ENCODE data around the gene RPS6KA2. TPM values are rescaled to one million over a fixed set of nuclear protein-coding genes. Genes with fewer than 3 reads are reported as not detected.

The RPS6KA2 gene
- total RNA-seq, 2 donors from 2014 or later: 59.5 to 75.4 TPM

GRCh38 chr6:166525567-166525966 is 101.5 kb downstream of the RPS6KA2 start:
- ATAC-seq (ENCODE audit: insufficient number of reproducible peaks, low FRiP score, low read depth): no peak
- no peaks in the 10 kb centered on the region for H3K36me3 ChIP-seq
- DNase-seq (ENCODE audit: low spot score): no peak
- TF ChIP-seq CTCF (IDR thresholded peaks at IDR 0.05): no peak
- H3K9me3 ChIP-seq: no peaks in the 10 kb centered on the region
- no peak overlapping the region for H3K27ac ChIP-seq
- H3K4me3 ChIP-seq: no peak overlapping the region
- H3K27me3 ChIP-seq (replicated peaks; ENCODE audit: insufficient read depth): no peaks in the 10 kb centered on the region
- H3K4me1 ChIP-seq (ENCODE audit: control insufficient read depth in 1 of 2, low read depth in 2 of 2): no peaks in the 10 kb centered on the region

- H3K4me1 ChIP-seq (ENCODE audit: control insufficient read depth in 1 of 2, low read depth in 2 of 2): no peaks in the 10 kb centered on the region
- TF ChIP-seq CTCF (IDR thresholded peaks at IDR 0.05): no peak
- no peaks in the 10 kb centered on the region for H3K27me3 ChIP-seq (replicated peaks; ENCODE audit: insufficient read depth)
- no peak overlapping the region for H3K27ac ChIP-seq
- no peak for ATAC-seq (ENCODE audit: insufficient number of reproducible peaks, low FRiP score, low read depth)
- DNase-seq (ENCODE audit: low spot score): no peak
- H3K4me3 ChIP-seq: no peak overlapping the region
- H3K9me3 ChIP-seq: no peaks in the 10 kb centered on the region
- no peaks in the 10 kb centered on the region for H3K36me3 ChIP-seq
Observed at GRCh38 chr6:166523782-166524559, 103.1 kb downstream of the RPS6KA2 start.

GRCh38 chr6:166520905-166521834 is 105.9 kb downstream of the RPS6KA2 start:
- Histone ChIP-seq H3K9me3 (no peaks in the 10 kb centered on the region), H3K27me3 (replicated peaks; ENCODE audit: insufficient read depth) (no peaks in the 10 kb centered on the region), H3K4me3 (no peak overlapping the region), H3K4me1 (ENCODE audit: control insufficient read depth in 1 of 2, low read depth in 2 of 2) (no peaks in the 10 kb centered on the region), H3K36me3 (no peaks in the 10 kb centered on the region), H3K27ac (no peak overlapping the region)
- no peak for TF ChIP-seq CTCF (IDR thresholded peaks at IDR 0.05)
- no peak for ATAC-seq (ENCODE audit: insufficient number of reproducible peaks, low FRiP score, low read depth)
- no peak for DNase-seq (ENCODE audit: low spot score)

GRCh38 chr6:166516251-166516884 is 110.7 kb downstream of the RPS6KA2 start:
- Histone ChIP-seq H3K27ac (no peak overlapping the region), H3K4me3 (no peak overlapping the region), H3K9me3 (no peaks in the 10 kb centered on the region), H3K4me1 (ENCODE audit: control insufficient read depth in 1 of 2, low read depth in 2 of 2) (no peaks in the 10 kb centered on the region), H3K27me3 (replicated peaks; ENCODE audit: insufficient read depth) (no peaks in the 10 kb centered on the region), H3K36me3 (no peaks in the 10 kb centered on the region)
- ATAC-seq (ENCODE audit: insufficient number of reproducible peaks, low FRiP score, low read depth) (no peak), DNase-seq (ENCODE audit: low spot score) (no peak)
- no peak for TF ChIP-seq CTCF (IDR thresholded peaks at IDR 0.05)
